Iris pigment epithelial cell (primary cell): ENCODE measurements around the gene ABL1.

ENCODE experiments used
- DNase-seq: peaks from one replicate; pipeline ENCODE4 v3.0.0-alpha.2; 2011; ENCODE audit warnings: low read depth

The ABL1 gene

DNA sequence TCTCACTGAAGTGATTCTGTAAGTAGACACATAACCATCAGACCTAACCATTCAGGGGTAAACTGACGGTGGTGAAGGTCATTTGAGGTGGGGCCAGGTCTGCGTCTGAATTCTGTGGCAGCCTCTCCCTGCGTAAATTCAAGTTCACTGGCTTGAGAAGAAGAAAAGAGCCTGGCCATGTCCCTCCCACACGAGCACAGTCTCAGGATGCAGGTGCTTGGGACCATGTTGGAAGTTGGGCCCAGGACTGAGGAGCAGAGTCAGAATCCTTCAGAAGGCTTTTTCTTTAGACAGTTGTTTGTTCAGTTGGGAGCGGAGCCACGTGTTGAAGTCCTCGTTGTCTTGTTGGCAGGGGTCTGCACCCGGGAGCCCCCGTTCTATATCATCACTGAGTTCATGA is 37.5 kb downstream of the ABL1 start:
- no peak for DNase-seq

DNA sequence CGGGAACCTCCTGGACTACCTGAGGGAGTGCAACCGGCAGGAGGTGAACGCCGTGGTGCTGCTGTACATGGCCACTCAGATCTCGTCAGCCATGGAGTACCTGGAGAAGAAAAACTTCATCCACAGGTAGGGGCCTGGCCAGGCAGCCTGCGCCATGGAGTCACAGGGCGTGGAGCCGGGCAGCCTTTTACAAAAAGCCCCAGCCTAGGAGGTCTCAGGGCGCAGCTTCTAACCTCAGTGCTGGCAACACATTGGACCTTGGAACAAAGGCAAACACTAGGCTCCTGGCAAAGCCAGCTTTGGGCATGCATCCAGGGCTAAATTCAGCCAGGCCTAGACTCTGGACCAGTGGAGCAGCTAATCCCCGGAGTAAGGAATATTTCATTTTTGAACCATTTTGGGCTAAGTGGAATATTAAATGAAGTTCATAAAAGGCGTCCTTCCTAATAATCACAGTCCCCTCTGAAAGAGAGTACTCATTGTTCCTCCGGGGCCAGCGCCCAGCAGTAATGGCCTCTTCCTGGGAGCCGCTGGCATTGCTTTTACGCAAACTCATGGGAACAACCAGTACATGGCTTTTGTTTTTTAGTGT is 38.0 kb downstream of the ABL1 start:
- DNase-seq = no peak

DNA sequence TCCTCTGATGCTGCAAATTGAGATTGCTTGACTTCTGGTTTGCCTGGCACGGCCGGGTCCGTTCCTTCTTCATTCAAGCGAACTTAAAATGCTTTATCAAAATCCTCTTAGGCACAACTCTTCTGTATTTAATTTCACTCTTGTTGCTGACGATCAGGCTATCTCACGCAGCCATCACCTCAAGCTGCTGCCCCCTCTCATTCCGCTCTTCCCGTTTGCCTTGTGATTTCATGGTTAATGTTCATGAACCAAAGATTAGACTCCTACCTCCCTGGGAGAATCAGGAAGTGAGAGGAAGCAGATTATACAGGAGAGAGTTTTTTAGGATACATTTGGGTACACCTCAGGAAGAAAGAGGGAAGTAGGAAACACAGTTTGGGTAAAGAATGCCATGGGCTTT is 38.9 kb downstream of the ABL1 start:
- no peak for DNase-seq

DNA sequence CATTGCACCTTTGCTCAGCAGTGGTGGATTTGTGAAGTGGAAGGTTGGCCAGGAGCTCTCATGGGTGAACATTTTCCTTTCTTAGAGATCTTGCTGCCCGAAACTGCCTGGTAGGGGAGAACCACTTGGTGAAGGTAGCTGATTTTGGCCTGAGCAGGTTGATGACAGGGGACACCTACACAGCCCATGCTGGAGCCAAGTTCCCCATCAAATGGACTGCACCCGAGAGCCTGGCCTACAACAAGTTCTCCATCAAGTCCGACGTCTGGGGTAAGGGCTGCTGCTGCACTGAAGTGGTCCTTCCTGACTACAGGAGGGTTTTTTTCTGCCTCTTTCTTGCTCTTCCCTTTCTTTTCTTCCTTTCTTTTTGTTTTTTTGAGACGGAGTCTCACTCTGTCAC is 39.7 kb downstream of the ABL1 start:
- no peak for DNase-seq

DNA sequence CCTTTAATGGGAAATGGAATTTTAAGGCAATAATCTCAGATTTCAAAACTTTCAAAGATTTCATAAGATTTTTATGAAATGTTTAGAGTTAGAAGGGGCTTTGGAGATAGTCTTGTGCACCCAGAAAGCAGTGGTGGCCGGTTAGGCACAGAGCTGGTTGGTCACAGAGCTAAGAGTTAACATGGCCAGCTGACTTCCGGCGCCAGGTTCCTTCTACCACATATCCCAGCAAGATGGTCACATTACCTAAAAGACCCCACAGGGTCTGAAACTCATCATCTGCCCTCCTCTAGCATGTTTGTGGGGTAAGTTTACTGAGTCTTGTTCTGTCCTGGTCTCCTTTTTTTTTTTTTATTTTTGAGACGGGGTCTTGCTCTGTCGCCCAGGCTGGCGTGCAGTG is 42.2 kb downstream of the ABL1 start:
- no peak for DNase-seq

DNA sequence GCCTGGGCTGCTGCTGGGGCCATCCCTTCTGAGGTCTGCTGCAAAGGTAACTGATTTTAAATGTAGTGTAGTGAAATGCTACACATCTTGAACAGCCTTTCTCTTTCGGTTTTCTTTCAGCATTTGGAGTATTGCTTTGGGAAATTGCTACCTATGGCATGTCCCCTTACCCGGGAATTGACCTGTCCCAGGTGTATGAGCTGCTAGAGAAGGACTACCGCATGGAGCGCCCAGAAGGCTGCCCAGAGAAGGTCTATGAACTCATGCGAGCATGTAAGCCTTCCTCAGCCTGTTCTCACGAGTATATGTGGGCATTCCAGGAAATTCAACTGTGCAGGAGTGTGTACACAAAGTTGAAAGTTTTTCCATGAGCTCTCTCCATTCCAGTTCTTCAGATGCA is 43.2 kb downstream of the ABL1 start:
- no peak for DNase-seq

DNA sequence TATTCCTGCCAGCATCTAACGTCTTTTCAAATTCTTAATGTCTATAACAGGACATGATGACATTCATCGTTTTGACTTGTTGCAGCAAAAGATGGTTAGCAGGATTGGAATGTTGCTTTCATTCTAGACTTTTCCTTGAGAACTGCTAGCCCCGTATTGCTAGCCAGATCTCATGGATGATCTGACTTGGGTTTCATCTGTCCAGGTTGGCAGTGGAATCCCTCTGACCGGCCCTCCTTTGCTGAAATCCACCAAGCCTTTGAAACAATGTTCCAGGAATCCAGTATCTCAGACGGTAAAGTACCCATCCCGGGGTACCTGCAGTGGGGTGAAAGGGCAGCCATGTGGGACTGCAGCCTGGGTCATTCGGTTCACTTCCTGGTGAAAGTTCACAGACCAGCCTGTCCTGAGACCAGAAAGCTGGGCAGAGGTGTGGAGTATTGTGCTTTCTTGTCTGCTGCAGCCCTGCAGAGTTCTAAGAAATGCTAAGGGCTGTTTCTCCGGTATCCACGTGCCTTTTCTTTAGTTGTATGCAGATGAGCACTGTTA is 44.9 kb downstream of the ABL1 start:
- DNase-seq = no peak

DNA sequence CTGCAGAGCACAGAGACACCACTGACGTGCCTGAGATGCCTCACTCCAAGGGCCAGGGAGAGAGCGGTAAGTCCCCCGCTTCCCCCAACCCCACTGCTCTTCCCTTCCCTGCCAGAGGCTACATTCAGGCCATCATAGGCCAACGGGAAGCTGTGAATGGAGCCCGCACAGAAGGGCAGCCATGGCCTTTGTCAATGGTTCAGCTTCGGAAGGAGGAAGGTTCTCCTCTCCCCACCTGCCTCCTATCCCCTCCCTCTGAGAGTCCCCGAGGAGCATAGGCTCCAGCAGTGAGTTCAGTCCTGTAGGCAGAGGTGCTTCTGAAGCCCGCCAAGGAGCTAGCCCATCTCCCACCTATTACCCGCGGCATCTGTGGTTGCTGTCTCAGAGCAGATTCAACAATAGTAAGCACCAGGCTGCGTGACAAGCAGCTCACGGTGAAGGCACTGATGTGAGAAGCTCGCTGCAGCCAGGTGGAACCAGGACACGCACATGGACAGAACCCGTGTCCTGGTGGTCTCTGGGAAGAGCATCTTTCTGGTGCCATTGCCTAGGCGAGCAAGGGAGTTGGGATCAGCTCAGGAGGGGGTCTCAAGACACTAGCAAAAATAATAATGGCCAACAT is 45.7 kb downstream of the ABL1 start:
- no peak for DNase-seq

DNA sequence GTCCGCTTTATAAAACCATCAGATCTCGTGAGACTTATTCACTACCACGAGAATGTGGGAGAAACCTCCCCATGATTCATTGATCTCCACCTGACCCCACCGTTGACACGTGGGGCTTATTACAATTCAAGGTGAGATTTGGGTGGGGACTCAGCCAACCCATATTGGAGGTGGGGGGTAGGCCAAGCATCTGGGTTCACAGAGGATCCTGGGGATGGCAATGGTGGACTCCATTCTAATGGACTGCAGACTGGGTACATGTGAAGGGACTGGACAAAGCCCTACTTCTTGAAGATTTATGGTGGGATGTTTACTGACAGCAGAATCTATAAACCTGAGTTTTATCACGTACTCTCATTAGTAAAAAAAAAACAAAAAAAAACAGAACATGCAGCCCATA is 46.5 kb downstream of the ABL1 start:
- no peak for DNase-seq

DNA sequence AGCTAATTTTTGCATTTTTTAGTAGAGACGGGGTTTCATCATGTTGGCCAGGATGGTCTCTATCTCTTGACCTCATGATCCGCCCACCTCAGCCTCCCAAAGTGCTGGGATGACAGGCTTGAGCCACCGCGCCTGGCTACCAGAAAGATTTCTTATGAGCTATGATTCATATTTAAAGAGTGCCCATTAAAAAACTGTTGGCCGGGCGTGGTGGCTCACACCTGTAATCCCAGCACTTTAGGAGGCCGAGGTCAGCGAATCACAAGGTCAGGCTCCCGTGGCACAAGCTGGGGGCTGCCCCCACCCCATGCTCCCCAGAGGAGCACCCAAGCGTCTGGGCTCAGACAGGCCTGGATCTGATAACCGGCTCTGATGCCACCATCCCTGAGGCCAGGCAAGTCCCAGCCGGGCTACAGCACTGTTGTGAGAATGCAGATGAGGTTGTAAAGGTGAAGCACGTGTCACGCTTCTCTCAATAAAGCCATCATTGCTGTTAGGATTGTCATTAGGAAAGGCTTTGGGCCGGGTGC is 47.7 kb downstream of the ABL1 start:
- DNase-seq = no peak

DNA sequence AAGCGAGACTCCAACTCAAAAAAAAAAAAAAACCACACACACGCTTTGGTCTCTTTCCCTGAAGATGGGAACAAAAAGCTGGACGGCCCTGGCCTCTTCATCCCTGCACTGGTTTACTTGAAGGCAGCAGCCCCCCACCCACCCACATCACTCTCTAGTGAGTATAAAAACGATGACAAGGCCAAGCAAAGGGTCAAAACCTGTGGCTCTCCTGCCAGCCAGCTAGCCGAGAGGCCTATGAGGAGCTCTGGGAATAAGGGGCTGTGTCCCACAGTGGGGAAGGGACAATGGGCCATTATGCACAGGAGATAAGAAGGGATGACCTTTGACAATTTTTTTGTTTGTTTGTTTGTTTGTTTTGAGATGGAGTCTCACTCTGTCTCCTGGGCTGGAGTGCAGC is 48.4 kb downstream of the ABL1 start:
- no peak for DNase-seq

DNA sequence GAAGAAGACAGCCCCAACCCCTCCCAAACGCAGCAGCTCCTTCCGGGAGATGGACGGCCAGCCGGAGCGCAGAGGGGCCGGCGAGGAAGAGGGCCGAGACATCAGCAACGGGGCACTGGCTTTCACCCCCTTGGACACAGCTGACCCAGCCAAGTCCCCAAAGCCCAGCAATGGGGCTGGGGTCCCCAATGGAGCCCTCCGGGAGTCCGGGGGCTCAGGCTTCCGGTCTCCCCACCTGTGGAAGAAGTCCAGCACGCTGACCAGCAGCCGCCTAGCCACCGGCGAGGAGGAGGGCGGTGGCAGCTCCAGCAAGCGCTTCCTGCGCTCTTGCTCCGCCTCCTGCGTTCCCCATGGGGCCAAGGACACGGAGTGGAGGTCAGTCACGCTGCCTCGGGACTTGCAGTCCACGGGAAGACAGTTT is 49.1 kb downstream of the ABL1 start:
- no peak for DNase-seq

DNA sequence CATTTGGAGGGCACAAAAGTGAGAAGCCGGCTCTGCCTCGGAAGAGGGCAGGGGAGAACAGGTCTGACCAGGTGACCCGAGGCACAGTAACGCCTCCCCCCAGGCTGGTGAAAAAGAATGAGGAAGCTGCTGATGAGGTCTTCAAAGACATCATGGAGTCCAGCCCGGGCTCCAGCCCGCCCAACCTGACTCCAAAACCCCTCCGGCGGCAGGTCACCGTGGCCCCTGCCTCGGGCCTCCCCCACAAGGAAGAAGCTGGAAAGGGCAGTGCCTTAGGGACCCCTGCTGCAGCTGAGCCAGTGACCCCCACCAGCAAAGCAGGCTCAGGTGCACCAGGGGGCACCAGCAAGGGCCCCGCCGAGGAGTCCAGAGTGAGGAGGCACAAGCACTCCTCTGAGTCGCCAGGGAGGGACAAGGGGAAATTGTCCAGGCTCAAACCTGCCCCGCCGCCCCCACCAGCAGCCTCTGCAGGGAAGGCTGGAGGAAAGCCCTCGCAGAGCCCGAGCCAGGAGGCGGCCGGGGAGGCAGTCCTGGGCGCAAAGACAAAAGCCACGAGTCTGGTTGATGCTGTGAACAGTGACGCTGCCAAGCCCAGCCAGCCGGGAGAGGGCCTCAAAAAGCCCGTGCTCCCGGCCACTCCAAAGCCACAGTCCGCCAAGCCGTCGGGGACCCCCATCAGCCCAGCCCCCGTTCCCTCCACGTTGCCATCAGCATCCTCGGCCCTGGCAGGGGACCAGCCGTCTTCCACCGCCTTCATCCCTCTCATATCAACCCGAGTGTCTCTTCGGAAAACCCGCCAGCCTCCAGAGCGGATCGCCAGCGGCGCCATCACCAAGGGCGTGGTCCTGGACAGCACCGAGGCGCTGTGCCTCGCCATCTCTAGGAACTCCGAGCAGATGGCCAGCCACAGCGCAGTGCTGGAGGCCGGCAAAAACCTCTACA is 49.8 kb downstream of the ABL1 start:
- no peak for DNase-seq

DNA sequence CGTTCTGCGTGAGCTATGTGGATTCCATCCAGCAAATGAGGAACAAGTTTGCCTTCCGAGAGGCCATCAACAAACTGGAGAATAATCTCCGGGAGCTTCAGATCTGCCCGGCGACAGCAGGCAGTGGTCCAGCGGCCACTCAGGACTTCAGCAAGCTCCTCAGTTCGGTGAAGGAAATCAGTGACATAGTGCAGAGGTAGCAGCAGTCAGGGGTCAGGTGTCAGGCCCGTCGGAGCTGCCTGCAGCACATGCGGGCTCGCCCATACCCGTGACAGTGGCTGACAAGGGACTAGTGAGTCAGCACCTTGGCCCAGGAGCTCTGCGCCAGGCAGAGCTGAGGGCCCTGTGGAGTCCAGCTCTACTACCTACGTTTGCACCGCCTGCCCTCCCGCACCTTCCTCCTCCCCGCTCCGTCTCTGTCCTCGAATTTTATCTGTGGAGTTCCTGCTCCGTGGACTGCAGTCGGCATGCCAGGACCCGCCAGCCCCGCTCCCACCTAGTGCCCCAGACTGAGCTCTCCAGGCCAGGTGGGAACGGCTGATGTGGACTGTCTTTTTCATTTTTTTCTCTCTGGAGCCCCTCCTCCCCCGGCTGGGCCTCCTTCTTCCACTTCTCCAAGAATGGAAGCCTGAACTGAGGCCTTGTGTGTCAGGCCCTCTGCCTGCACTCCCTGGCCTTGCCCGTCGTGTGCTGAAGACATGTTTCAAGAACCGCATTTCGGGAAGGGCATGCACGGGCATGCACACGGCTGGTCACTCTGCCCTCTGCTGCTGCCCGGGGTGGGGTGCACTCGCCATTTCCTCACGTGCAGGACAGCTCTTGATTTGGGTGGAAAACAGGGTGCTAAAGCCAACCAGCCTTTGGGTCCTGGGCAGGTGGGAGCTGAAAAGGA is 50.7 kb downstream of the ABL1 start:
- DNase-seq = no peak

DNA sequence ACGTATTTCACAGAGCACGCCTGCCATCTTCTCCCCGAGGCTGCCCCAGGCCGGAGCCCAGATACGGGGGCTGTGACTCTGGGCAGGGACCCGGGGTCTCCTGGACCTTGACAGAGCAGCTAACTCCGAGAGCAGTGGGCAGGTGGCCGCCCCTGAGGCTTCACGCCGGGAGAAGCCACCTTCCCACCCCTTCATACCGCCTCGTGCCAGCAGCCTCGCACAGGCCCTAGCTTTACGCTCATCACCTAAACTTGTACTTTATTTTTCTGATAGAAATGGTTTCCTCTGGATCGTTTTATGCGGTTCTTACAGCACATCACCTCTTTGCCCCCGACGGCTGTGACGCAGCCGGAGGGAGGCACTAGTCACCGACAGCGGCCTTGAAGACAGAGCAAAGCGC is 51.9 kb downstream of the ABL1 start:
- DNase-seq = no peak

DNA sequence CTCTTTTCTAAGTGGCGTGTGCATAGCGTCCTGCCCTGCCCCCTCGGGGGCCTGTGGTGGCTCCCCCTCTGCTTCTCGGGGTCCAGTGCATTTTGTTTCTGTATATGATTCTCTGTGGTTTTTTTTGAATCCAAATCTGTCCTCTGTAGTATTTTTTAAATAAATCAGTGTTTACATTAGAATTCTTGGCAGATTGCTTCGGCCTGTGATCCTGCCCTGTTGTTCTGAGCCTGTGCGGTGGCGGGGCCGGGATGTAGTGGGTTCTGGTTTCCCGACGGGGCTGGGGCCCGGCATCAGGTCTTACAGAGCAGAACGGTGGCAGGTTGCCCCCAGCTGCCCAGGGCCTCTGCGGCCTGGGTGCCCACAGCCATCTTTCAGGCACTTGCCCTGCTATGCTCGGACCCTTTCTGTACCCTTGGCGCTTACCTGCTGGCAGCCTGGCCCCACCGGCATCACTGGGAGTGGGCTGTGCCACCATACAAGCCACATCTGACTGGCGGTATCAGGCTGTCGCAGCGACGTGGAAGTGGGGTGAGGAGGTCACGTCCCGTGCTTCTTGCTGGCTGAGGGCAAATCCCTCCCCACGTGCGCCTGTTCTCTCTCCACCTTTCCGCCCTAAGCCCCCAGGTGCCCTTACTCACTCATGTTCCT is 52.6 kb downstream of the ABL1 start:
- peak; percentile 50 for DNase-seq

DNA sequence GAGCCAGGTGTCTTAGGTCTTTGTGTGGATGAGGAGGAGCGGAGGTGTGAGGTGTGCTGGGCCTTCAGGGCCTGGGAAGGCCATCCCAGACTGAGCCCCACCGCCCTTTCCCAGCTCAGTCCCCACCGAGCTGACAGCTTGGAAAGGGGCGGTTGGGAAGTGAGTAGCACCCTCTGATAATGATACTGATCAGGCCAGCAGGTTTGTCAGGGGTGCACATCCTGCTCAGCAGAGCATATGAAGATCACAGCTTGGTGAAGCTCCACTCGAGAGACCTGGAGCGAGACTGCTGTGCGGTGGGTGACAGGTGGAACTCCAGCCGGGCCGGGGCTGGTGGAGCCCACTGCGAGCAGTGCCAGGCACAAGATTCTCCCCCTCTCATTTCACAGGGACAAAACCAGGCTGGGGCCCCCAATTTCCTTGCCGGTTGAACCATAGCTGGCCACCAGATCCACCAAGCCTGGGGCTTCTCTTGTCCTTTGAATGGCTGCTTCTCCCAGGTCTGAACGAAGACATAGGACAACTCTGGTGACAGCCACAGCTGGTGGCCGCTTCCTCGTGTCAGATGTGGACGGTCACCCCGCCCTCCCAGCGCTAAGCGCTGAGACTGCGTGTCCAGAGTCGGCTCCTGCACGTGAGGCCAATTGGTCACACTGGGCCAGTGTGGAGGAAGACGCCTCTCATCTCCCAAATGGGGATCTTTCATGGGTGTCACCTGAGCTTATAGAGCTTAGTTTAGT is 53.3 kb downstream of the ABL1 start:
- no peak for DNase-seq

DNA sequence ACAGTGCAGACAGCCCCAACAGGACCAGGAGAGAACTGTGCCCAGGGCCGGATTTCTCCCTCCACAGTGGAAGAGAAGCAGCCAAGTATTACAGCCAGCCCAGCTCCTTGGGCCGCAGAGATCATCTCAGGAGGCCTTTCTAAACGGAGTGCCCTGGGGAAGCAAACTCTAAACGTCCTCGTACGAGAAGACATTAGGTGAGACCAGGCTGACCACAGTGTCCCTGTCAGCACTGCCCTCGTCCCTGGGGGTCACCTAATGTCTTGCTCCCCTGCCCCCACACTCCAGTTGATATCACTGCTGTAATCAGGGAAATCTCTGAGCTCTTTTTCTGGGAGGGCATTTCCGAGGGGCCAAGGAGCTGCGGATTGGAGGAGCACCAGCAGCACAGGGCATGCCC is 55.1 kb downstream of the ABL1 start:
- no peak for DNase-seq

DNA sequence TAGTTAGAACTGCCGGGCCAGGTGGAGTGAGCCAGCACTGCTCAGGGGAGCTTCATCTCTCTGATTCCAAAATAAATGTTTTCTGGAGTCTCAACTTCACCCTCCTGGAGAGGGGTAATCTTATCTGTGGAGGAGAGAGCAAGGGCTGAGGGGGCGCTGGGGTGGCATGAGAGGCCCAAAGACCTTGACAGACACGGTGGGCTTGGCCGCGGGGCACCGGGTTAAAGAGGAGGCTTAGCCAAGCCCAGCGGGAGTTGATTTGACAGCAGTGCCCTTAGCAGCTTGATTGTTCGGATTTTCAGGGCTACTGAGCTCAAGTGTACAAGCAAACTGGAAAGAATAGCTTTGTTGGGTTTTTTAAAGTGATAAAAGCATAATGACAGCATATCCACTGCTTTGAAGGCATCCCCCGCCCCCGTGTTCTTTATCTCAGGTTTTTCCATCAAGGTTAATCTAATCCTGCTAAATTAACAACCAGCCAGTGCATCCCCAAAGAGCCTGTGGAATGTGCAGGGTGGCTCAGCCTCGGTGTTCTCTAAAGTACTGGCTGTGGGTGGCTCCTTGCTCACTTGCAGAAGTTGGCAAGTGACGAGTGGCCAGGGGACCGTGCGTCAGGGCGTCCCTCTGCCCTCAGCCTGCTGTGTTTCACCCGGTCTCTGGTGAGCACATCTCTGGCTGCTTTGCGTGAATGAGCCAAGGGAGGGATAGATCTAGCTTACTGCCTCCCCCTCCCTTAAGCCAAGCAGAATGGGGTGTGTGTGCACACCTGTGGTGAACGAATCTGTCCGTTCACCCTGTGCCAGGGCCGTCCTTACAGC is 56.0 kb downstream of the ABL1 start:
- DNase-seq = no peak
